GM21526 (cell line): ENCODE data around the gene RAB29.
A peak's percentile ranks its signal among the peaks of the same experiment; 100 is the strongest.

Experiments
- ATAC-seq: cut with Tn5 transposase; IDR thresholded peaks from one replicate; pipeline ENCODE4 v1.9.1; 2021; ENCODE audit warnings: moderate library complexity; ENCODE audit not compliant: unreplicated experiment, low FRiP score

The RAB29 gene

DNA sequence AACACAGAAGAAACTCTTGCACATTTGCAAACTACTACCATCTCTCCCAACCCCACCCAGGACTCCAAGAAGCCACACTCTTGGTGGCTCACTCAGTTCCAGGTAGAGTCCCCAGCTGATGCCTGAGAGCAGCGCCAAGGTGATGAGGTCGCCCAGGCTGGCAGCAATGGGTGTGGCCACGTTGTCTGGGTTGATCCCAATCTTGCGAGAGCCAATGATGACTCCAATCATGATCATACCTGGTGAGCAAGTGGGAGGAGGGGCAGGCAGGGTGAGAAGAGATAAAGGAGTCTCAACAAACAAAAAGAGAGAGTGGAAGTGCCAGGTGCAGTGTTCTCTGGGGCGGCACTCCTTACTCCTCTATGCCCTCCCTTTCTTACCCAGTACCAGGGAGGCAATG lies 23.3 kb upstream of the RAB29 start:
- ATAC-seq, result no peak

DNA sequence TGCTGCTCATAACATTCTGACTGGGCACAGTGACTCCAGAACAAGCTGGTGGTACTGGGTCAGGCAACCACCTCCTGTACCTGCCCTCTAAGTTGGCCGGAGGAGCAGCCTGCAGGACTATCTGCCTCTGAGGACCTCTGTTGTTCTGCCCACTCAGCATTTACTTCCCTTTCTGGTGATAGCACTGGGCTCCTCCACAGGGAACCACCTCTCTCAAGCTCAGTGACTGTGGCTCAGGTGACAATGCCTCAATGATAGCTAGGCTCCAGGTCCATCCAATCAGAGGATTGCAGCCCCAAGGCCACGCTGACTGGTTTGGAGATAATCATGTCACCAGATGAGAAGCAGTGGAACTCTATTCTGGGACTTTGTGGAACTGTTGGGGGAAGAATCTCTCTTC lies 21.9 kb upstream of the RAB29 start:
- no peak for ATAC-seq

DNA sequence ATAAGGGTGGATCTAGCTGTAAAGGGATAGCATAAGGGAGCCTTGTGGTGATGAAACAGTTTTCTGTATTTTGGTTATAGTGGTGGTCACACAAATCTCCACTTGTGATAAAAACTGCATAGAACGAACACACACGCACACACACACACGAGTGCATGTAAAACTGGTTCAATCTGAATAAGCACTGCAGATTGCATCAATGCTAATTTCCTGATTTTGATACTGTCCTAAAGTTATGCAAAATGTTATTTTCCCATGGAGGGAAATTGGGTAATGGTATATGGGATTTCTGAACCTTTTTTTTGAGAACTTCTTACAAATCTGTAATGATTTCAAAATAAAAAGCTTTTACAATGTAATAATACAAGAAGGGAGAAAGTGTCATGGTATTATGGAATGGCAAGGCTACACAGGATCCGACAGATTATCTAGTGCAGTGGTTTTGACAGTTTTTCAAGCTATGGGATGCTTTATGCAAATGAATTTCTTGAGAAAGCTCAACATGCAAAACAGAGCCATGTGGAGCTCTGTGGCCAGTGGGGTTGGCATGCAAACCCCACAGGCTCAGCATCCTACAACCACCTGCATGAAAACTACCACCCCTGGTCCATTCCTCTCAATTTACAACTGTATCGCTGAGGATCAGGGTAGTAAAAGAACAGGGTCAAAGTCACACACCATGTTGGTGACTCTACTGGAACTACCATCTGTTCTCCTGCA lies 18.9 kb upstream of the RAB29 start:
- ATAC-seq, result no peak

DNA sequence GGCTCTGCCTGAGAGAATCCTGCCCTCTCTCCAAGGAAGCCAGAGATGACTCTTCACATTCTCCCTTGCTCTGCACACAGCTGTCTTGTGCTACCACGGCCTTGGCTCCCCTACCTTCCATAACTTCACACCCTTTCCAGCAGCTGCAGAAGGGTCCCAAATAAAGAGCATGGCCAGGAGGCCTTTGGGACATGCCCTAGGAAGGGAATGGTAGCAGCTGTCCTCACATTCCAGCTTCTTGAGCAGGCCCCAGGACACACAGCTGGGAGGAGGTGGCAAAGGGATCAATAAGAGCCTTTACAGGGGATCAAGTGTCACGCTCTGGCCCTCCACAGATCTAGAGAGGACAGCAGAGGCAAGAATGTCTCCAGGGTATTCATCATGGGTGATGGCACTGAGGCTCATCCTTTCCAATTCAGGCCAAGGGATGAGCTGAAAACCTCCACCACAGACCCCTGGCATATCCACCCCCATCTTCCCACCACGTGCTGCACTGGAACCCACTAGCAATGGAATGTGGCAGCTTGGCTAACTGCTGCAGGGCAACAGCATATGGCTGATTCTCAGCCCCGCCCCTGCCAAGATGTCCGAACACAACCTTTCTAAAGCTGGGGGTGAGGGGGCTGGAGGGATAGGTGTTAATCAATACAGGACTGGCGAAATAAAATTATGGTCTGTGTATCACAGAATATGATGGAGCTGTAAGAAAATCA lies 17.8 kb upstream of the RAB29 start:
- no peak for ATAC-seq

DNA sequence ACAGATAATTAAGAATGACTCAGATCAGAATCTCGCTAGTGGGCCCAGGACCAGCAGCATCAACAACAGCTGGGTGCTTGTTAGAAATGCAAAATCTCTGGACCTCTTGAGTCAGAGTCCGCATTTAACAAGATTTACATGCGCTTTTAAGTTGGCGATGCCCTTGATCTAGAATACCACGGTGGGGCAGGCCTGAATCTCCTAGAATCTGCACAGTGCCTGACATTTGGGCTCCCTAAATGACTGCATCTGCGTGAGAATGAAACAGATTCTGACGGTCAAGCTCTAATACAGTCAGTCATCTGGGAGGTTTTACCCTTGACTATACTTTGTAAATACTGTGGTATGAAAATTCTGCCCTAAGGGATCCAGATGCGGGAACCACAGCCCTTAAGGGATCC lies 17.2 kb upstream of the RAB29 start:
- no peak for ATAC-seq

DNA sequence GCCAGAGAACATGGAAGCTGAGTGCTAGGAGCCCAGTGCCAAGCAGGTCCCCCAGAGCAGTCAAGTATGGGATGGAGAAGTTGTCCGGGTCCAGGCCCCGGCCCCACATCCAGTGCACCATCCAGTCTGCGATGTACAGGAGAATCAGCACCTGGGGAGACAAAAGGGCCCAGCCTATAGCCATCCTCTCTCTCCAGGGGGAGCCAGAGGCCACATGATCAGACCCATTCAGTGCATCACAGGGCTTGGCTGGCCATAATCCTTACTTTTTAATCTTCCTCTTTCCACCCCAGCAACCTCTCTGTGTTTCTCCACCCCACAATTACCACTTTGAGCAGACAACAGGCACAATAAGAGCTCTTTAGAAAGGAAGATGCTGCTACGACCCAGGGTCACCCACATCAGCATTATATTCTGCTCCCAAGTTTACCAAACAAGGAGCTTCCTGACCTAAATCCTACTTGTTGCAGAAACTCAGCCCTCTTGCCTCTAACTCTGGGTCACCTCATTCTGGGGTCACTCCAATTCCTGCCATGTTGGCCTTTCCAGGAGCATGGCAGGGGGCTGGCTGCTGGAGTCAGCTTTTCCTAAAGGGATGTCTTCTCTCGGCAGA lies 16.4 kb upstream of the RAB29 start:
- ATAC-seq, result peak; percentile 69

DNA sequence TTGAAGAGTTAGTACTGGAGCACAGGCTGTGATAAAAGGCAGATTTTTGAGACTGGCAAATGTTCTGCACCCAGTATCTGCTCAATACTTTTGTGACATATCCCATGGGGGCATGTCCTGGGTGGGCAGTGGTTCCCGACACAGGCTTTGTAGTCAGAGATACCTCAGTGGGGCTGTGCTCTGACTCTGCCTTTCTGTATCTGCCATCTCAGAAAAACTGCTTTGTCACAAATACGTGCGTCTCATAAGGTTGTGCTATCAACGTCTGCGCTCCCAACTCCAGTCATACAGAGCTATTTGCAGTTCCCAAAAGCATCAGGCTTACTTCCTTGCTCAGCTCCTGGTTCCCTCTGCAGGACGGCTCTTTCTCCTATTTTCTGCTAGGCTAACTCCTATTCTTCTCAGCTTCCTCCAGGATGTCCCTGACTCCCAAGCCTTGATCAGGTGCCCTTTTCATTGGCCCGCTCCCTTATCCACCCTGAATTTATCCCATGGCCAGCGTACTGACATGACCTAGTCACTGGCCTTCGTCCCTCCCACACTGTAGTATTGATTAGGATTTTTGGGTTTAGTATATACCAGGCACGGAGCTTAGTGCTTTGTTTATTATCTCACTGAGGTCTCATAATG lies 12.1 kb upstream of the RAB29 start:
- ATAC-seq, result no peak

DNA sequence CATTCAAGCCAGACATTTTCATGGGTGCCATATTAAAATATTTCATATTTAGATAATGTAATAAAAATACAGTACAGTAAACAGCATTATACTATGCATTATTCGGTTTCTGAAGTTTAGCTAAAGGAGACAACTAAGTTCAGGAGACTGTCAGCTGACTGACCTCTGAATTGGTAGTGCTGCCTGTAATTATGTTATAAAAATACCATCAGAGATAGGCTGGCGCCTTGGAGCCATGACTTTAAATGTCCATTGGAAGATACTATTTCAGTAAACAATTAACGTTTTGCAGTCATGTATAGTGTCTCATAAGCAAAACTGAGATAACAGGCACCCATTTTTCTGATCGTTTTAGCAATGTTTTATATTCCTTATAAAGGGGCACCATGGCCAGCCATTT lies 11.3 kb upstream of the RAB29 start:
- ATAC-seq, result no peak

DNA sequence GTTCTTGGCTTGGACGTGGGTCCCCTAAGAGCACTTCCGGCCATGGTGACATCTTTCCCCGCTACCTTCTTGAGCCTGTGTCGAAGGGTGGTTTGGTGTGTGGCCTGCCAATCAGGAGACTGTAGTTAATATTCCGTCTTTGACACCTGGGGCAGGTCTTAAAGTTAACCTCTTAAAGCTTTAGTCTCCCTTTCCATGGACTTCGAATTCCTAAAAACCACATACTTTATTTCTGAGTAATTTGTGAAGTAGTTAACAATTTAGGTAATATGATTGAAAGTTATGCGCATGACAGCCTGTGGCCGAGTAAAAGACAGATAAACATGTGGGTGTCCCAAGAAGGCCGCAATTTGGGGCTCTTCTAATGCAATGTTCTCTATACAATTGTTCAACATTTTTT lies 10.2 kb upstream of the RAB29 start:
- ATAC-seq, result no peak

DNA sequence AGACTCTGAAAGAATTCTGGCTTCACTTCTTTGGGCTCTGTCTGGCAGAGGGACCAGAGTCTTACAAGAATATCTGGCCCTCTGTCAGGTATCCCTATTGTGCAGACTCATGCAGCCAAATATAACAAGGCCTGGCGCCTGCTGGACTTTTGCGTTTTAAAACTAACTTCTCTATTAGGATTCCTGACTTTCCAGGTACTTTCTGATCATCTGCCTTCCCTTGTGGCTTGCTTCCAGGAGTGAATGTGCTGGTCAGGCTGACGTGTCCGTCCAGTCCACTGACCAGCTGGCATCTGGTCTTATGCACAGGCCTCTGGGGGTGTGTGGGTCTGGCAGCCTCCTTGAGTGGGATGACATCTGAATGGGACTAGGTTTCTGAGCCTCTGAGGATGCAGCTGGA lies 8.6 kb upstream of the RAB29 start:
- no peak for ATAC-seq

DNA sequence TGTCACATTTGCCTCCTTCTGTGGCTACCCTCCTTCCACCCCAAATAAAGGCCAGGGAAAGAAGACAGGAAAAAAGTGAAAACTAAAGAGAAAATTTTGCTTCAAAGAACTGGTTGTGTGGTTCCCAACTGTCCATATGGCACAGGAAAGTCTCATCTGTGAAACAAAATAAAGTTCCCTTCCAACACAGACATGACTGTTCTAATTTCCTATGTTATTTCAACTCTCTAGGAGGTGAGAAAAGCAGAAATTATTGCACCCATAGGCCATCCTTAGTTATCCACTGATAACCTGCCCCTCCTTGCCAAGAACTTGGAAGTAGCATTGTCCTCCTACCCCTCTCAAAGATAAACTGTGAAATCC lies 8.1 kb upstream of the RAB29 start:
- no peak for ATAC-seq

DNA sequence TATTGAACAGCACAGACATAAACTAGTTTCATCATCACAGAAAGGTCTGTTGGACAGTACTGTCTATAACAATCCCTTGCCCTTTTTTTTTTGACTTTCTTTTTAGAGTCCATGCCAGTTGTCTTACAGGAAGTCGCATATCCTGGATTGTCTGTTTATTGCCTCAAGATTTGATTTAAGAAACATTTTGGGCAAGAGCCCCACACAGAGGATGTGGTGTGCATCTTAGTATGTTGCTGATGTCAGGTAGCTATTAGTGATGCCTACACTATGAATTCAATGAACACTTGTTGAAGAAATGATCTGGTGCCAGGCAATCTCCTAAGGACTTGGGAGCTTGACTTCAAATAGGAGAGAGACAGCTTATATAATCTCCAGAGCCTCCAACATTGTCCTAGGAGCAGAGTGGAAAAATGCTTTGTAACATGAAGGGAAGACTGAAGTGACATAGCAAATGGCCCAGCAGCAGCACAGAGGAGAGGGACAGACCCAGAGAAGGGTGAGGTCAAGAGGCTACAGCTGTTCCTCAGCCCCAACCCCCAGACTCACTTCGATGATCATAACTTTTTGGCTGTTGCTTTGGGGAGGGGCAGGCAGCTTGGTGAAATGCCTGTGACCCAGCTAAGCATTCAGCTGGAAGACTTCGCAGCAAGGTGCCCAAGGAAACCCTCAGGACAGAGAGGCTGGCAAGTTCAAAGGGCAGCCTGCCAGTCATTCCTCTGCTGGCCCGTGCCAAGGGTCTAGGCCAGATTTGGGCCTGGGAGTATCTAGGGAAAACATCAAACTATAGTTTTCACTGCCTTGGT lies 7.5 kb upstream of the RAB29 start:
- ATAC-seq, result no peak

DNA sequence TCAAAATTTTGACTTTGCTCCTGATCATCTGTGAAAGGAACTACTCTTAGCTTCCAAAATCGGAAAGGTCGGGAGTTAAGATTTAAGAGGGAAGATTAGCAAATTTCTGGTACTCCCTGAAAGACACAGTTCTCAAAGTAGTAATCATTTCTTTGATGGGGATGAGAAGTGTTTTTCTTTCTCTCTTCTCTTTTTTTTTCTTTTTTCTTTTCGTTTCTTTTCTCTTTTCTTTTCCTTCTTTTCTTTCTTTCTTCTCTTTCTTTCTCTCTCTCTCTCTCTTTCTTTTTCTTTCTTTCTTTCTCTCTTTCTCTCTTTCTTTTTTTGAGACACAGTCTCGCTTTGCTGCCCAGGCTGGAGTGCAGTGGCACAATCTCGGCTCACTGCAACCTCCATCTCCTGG lies 5.1 kb upstream of the RAB29 start:
- ATAC-seq, result no peak

DNA sequence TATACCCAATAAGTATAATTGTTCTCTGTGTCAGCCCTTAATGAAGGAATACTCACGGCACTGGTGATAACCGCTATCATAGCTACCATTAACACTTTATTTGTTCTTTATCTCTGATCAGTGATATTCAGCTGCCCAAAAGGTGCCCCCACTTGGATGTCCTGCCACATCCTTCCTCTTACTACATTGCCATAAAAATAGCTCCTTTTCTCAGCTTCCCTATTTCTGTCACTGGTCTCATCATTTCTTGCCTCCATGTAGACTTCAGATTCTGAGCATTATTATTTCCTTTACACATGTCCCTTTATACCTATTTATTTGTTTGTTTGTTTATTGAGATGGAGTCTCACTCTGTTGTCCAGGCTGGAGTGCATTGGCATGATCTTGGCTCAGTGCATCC lies 2.7 kb upstream of the RAB29 start:
- no peak for ATAC-seq

DNA sequence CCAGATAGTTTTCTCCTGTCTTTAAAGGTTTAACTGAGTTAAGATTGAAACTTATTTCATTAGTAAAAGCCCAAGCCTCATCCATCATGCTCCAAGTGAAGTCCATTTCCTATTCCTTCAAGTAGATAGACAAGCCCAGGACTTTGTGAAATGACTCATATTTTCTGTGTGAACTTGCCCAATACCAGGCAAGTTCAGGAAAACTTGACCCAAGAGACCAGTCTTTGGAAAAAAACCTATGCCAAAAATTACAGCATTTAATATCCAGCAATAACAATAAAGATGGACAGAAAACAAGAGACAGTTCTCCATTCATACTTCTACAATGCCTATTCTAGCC lies 405 bp upstream of the RAB29 start:
- ATAC-seq, result no peak

DNA sequence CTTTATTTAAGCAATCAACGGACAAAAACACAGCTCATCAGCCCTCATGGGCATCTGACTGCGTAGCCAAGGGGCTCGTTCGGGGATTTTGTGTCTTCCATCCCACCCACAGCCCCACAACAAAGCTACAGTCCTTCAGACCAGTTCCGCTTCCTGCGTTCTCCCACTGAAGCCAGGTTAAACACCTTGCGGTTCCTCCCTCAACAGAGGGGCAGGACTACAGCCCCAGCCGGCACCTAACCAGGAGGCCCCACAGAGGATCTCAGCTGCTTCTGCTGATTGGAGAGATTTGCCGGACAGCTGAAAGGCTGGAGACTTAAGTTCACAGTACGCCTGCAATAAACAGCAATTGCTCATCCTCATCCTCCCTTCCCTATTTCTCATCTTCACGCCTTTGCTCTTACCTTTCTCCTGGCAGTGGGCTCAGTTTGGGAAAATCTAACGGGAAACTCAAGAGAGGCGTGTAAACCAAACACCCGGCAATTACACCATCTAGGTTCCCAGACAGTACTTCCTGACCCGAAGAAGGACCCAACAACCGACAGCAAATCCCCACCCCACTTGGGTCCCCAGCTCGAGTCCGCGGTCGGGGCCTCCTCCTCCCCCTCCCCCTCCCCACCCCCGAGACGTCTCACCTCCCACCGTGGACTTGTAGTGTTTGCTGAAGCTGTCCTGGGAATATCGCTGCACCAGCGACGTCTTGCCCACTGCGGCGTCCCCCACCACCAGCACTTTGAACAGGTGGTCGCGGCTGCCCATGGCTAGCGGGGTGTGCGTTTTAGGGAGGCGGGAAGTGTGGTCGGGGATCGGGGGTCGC lies 876 bp downstream of the RAB29 start:
- peak; percentile 17 for ATAC-seq

DNA sequence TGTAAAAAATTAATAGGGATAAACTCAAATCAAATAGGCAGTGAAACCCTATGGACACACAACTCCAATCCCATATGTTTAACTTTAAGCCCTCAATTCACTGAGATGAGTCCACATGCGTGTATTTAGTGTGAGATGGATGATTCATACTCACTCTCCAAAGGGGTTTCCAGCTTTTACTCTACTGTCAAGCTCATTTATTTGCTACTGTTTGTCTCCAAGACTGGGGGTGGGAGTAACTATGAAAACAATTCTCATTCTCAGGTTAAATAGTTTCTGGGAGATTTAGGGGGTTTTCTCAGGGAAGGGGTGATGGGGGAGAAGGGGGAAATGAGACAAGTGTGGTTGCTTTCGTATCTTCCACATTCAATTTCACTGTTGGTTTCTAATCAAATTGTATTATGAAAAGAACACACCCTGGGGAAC lies 2.7 kb downstream of the RAB29 start:
- no peak for ATAC-seq

DNA sequence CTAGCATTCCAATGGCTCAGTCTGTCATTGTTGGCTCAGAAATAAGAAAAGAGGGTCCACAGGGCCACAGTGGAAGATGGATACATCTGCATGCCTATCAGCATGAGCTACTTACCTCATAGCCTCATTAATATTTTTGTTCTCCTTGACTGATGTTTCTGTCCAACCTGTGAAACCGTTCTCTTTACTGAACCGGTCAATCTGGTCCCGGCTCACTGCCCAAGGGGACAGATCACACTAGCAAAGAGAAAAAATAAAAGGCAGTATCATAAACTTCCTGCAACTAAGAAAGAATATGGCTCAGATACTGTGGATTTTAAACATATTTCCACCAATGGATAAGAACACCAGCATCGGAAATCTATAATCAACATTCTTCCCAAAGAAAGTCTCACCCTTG lies 4.7 kb downstream of the RAB29 start:
- no peak for ATAC-seq

DNA sequence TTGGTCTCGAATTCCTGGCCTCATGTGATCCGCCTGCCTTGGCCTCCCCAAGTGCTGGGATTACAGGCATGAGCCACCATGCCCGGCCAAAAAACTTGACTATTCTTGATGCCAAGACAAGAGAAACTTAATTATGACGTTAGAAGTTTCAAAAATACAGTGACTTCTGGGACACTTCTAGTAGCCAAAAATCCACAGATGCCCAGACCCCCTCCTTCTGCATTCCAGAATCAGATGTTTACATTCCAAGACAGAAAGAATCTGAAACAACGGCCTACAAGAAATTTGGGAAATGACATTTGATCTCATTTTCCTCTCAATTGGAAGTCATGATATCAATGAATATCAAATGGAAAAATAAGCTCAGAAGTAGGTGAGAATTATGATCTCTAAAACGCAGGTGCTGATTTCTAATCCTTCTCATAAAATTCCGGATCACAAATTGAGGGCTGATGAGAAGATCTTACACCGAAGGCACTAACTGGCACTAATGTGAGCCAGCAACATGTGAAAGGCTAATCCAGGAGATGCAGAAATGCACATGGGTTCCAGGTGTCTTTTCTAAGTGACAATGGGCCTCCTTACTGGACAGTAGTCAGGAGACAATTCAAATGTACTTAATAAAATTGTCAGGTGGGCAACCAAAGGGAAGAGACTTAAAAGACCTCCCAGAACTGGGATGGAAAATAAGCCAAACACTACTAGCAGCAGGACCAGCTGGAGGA lies 5.5 kb downstream of the RAB29 start:
- ATAC-seq, result no peak
